ENCODE results near the gene DDIAS.

GRCh38 chr11:82872377-82873150 is 29.0 kb upstream of the DDIAS start:
- no peak for TF ChIP-seq CTCF (IDR thresholded peaks at IDR 0.05)
- no peak for TF ChIP-seq POLR2A (IDR thresholded peaks at IDR 0.05)
- TF ChIP-seq POLR2AphosphoS5 (IDR thresholded peaks at IDR 0.05) = no peak
- no peak for TF ChIP-seq EP300 (IDR thresholded peaks at IDR 0.05)

Data from sigmoid colon (tissue), 4 donors.